Activated naive CD4-positive, alpha-beta T cell (primary cell): ENCODE results near the gene SORL1.

Experiments
- DNase-seq, 4 experiments: peaks; one replicate each; lab custom pipeline; 2025; lab: John Stamatoyannopoulos, UW

Gene SORL1

DNA sequence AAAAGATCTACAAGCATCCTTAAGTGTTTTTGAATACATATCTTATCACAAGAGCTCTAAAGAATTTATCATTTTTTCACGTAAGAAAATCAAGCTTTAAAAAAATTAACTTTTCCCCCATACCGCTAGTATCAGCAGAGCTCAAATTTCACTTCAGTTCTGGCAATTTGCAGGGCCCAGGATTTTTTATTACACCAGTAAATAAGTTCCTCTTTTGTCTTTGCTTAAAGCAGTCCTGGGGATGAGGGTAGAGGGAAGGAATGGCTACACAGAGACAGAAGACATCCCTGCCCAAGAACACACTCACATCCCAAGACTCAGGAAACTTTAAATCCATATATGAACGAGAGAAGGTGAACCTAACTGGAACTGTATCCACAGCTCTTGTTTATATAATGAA, 22.6 kb upstream of the SORL1 start:
- DNase-seq, result no peak

DNA sequence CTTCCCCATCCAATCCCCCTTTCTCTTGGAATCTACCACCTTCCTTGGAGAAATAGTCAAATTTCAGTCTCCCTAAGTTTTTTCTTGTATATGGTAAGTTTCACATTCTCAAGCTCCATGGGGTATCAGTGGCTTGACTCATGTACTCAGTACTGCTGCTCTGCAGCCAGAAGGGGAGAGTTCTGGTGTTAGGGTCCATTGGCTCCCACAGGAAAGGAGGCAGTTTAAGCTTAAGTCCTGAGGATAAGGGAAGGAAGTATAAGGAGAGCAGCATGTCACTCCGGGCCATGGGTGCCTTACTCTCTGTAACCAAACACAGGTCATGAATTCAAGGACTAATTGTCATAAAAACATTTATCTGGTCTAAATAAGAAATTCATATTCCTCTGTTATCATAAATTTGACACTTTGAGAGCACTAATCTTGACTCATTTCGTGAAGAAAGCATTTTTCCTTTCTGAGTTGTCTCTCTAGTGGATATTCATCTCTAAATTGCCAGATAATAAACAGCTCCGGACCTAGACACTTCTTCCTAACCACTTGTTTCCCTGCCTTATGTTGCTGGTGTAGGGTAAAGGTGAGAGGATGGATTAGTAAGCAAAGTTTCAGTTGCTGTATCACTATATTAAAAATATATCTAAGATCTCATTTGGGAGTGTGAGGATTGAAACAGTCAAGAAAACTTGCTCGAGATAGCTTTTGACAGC, 20.1 kb upstream of the SORL1 start:
- DNase-seq, result no peak

DNA sequence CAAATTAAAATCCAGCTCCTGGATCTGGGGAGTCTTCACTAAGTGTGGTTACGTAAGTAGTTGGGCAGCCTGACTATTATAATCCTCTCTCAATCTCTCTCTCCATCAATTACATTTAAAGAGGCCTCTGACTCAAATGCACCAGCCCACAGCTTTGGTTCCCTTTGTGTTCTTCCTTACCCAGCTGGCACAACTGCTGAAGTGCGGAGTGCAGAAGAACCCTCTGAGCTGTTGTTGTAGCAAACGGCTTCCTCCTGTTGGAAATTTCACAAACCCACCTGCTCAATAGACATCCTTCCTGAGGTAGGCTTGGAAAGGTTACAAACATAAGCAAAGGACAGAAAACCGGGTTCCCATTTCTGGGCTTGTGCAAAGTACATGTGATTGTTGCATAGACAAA, 17.0 kb upstream of the SORL1 start:
- DNase-seq, result no peak

DNA sequence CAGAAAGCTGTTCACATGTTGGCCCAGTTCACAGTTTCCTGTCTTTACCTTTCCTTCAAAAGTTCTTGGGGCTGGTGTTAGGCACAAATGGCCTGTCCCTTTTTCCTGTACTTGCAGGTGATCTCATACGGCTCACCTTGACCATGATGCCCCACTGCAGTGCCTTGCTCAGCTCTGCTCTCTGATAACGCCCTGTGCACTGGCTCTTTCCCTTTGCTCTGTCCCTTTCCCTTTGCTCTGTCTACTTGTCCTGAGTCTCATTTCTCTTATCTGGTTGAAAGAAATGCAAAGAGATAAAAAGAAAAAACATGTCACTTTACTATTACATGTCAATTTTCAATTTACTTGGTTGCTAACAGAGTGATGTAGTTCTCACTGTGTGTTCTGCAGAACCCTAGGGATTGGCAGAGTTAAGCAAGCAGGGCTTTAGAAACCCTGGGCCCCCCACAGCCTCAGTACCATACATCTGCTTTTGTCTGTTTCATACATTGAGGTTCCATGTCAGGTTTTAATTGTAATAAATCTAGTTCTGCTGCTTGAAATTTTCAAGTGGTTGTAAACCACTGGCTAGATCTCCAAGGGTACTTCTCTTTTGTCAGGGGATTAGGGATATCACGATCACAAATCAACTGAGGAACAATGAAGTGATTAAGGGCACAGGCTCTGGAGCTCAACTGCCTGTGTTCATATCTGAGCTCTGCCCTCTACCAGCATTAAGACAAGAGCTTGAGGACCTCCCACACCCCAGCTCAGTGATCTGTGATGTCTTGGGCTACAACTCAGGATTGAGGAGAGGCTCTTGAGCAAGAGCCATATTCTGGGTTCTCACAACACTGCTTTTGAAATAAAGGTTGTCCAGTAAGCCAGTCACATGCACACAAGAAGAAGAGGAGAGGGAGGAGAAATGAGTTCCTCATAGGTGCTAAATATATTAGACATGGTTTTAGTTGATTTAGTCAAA, 16.3 kb upstream of the SORL1 start:
- no peak for DNase-seq

DNA sequence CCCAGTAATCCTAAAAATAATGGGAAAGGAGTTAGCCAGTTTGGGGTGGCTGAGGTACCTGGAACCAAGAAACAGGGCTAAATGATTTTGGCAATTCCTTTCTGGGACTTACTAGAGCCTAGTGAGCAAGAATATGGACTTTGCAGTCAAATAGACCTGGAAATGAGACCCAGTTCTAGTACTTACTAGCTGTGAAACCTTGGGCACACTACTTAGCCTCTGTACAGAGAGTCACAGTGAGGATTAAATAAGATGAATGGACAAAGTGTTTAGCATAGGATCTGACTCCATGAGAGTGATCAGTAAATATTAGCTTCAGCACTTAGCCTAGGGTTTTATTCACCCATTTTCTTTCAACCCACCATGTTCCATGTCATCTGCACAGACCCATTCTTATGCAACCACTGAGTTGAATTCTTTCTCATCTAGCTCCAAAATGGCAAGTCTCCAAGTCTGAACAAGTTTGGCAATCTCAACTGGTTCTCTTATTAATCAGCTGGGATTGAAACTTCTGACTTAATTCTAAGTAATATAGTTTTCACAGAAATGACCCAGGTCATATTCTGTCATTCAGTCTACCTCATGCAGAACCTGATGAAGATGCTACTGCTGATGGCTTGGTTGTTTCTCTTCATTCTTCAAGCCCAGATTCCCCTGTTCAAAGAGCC, 15.0 kb upstream of the SORL1 start:
- DNase-seq, result no peak

DNA sequence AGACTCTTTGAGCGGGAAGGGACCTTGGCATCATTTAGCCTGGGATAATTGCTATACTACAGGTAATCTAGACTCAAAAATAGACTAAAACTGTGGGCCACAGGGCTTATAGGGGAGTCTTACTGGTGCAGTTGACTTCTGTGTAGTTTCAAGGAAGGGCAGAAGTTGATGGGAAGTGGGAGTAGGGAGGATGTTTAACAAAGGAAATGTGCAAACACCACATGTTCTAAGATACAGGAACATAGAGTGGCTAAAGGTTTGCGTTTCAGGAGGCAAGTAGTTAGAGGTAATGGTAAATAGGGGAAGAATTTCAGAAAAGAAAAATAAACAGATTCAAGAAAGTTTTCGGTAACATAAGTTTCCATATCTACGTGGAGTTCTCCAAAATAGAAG, 14.4 kb upstream of the SORL1 start:
- DNase-seq, result no peak

DNA sequence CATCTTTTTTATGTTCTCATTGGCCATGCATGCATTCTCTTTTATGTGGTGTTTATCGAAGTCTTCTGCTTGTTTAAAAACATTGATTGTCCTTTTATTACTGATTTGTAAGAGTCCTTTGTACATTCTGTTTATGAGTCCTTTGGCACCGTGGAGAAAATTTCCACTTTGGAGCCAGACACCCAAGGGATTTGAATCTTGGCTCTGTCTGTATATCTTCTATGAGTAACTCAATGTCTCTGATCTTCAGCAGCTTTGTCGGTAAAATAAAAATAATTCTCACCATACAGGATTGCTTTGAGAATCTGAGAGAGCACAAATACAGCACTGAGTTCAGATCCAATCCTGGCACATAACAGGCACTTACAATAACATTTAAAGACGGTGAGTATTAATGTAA, 12.8 kb upstream of the SORL1 start:
- DNase-seq, result no peak

DNA sequence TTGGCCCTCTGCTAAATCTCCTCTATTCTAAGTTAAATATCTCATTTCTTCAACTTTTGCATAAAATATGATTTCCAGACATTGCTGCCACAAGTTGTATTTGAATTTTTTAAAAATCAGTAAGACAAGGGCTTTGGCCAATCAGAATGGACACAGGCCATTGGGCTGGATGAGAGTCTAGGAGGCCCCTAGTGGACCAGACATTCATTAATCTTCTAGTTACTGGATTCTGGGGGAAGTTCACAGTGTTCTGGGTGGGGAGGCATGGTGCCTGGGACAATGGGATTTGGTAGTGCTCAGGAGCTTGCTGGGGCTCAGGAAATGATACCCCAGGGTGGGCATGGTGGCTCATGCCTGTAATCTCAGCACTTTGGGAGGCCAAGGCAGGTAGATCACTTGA, 12.4 kb upstream of the SORL1 start:
- DNase-seq, result no peak

DNA sequence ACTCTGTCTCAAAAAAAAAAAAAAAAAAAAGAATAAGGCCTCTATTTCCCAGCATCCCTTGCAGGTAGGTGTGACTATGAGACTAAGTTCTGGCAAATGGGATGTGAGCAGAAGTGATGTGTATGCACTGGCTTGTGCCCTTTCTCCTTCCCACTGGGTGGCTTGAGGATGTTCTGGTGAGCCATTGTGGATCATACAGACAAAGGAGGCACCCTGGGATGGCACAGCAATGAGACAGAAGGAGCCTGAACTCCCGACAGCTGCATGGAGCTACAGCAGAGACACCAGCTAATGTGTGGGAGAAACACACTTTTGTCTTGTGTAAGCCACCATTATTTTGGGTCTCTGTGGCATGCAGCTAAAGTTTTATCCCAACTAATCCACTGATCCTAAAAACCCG, 10.6 kb upstream of the SORL1 start:
- no peak for DNase-seq

DNA sequence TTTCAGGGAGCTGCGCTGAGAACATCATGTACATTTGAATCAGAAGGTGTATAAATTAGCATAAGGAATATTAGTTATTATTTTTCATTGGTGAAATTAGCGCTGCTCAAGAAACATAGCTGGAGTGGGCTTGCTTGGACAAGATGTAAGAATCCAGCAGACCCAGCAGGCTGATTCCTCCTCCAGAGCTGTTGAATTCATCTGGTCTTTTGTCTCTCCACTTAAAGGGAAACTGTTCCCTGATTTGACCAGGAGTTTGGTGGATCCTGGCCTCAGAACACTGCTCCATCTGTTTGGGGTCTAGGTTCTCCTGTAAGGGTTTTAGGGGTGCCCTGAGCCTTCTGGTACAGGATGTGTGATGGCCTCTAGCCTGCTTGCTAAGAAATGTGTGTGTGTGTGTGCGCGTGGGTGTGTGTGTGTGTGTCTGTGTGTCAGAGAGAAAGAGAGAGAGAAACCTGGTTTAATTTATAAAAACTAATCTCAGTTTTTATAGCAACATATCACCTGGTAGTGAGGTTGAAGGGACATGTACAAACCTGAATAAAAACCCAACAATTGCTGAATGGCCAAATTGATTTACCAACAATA, 8.3 kb upstream of the SORL1 start:
- DNase-seq, result no peak

DNA sequence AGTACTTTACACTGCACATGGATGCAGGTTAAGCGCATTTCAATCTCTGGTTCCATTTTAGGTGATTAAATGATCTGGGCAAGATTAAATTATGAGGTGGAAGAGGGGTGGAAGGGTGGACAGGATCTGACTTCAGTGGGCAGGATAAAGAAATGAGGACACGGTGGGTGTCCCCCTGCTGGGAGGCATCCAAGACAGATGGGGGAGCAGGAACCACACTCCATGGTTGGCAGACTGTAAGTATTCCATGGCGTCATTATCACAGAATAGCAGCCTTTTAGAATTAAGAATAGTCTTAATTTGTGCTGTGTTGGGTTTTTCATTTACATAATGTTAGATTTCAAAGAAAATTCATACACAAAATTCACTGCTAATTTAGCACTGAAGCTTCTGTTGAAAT, 7.6 kb upstream of the SORL1 start:
- no peak for DNase-seq

DNA sequence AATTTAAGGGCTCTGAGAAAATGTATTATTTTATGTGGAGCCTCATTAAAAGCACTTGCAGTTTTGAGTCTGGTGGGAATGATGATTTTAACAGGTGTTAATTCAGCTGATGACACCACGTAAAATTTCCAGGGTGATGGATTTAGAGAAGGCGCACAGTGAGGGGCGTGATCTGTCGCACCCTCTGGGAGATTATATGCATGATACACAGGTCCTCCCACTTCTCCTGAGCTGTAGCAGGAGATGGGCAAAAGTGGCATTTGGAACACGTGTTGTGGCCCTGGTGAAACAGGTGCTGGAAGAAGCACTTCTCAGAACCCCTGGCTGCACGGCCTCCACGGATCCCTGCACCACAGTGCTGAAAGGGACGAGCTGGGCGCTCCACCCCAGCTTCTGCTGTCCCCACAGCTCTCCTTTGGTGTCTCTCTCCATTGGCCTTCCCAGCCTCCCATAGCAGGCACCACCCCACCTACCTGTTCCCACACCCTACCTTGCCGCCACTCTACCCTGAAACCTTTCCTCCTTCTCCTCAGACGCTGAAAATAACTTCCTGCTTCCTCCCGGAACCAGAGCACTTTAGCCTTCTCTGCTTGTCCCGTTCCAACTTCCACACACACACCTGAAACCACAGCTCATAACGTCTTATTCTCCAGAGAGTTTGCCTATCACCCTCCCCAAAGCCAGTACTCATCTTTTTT, 6.9 kb upstream of the SORL1 start:
- DNase-seq, result no peak

DNA sequence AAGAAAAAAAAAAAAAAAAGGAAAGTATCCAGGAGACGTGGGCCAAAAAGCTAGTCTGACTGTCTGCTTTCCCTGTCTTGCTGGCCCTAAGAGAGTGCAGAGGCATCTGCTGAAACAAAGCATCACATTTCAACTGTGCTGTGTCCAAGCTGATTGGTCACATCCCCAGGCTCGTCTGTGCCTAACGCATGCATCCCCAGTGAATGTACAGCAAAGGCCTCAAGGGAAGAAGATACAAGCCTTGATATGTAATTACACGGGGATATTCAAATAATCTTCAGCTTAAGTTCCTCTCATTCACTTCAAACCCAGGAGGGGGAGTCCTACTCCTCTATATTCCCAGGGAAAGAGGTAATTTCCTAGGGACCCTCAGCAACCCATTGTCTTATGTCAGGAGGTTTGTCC, 5.4 kb upstream of the SORL1 start:
- DNase-seq, result no peak

DNA sequence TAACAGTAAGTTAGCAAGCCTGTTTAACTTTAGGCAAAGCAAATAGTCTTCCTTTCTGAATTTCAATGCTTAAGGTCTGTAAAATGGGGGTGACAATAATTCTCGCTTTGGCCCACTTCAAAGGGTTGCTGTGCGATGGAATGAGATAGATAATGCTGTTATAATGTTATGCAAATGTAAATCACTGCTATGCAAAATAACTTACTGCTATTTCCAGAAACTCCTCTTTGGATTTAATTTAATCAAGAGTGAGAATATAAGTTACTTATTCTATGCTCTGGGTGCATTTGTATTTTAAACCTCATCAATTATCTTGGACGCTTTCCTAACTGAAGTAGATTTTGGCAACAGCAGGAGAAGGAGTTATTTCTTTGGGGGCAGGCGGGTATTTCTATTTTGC, 4.1 kb upstream of the SORL1 start:
- no peak for DNase-seq

DNA sequence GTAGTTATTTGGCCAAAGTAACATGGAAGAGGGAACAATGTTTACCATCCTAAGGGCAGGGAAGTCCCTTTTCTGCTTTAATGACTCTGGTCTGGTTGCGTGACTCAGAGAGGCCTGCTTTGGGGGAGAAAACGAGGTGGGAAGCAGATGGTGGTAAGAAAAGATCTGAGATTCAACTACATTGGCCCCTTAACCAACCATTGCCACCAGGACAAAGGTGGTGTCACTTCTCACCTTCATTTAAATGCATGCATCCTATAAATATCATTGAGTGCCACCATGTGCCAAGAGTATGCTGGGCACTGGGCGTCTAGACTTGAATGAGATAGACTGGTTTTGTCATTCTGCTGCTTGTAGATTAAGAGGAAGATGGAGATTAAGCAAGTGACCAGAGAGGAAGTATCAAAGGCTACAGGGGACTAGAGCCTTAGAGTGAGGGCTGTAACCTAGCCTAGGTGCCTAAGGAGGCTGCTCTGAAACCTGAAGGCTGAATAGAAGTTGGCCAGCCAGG, 3.6 kb upstream of the SORL1 start:
- DNase-seq, result no peak

DNA sequence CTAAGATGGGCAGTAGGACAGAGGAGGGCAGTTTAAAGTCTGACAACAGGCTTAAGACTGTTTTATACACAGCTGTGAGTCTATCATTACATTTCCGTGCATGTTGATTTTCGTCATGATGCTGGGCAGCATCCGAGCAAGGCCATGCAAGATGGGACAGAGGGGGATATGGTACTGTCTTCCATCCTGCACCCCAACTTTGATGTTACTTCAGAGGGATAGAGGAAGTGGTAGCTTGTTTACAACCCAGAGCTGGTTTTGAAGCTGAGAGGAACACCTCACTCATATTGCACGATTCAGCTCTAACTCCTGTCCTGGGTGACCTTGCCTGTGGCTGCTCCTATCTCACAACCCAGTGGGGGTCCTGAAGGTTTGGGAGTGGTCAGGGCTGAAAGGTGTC, 3.0 kb upstream of the SORL1 start:
- no peak for DNase-seq

DNA sequence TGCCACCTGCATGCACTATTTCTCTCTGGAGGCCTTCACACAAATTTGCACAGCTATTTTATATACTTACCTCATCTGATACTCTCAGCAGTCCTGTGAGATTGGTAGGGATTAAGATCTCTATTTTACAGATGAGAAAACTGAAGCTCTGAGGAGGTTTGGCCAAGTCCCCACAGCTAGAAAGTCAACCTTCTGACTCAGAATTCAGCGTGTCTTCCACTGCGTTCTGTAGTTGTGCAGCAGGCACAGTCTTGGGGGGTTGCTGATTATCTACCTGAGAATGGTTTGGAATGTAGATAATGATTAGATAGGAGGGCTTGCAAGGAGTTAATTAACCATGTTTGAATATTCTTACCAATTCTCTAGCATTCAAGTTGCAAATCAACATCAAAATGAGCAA, 2.5 kb upstream of the SORL1 start:
- no peak for DNase-seq

DNA sequence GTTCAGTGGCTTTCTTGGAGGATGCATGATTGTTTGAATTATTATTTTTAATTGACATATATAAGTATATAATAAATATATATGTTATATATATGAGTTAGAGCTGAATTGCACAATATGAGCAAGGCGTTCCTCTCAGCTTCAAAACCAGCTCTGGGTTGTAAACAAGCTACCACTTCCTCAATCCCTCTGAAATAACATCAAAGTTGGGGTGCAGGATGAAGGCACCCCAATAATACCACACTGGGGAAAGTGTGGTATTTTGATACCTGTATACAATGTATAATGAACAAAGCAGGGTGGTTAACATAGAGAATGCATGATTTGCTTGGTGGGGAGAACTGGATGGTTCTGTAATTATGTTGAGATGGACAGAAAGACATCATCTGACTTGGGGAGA, 1.7 kb upstream of the SORL1 start:
- DNase-seq, result no peak

DNA sequence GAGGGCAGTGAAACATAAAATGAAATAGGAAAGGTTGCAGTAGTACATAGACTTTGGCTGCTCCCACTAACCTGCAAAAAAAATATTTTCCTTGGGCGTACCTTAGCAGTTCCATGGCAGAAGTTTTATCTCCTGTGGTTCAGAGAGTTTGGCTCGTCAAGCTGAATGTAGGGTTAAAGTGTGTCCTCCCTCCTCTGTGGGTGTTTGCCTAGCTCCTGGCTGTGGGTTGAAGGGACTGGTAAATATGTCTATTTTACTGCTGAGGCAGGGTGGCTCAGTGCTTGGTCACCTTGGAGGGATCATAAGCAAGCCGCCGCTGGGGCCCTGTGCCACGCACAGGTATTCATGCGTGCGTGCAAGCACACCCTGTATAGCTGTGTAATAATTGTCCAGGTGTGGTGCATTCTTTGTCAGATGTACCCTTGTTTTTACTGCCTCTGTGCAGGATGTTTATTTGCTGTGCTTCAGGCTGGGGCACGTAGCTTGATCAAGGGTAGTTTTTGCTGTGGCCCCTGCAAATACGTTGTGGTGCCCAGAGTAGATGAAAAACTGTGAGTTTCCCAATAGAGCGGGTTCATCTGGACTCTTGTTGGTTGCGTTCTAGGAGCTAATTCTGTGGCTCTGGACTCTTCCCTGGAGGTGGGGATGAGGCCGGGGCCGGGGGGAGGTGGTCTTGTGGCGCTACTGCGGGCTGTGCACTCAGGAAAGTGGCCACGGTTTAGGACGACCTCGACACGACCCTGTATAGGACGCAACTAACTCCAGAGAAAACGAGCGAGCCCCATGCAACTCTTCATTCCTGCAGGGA, 732 bp upstream of the SORL1 start:
- DNase-seq, result peak in 1 of 4 experiments; percentile 29

DNA sequence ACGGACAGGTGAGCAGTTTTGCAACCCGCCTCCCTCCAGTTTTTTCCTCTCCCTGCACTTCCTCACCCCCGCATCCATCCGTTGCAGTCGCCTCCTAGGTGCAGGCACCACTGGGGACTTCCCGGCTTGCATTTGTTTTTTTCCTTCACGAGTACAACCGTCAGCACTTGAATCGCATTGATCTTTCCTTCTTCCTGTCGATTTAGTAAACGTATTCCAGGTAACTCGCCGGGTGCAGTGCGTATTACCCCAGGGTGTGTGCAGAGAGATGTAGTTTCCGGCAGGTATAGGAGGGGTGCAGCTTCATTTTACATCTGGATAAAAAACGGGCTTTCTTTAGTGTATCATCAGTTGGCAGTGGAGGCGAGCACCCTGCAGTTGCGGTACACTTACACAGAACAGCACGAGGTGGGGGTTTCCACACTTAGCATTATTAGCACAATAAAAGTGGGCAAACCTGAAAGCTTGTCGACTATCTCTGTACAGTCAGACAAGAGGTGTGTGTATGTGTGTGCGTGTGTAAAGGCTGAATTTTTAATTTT, 566 bp downstream of the SORL1 start, which contains the start of gene SORL1-AS1:
TSS of gene SORL1-AS1 (minus strand) at position 359 of the 542 bp plus-strand sequence.
- peak in 2 of 4 experiments; percentile 23 to 47 for DNase-seq
